HG03469 (cell line): ENCODE results near the gene TRIM26.
"Not testable (repeated sequence)": the region's sequence is repeated elsewhere in the genome, so short reads cannot be mapped to it uniquely, and the experiment has no call there.

Experiments
- ATAC-seq: cut with Tn5 transposase; IDR thresholded peaks from one replicate; pipeline ENCODE4 v1.9.1; 2021; ENCODE audit warnings: mild to moderate bottlenecking, moderate library complexity, moderate number of reproducible peaks; ENCODE audit not compliant: unreplicated experiment

Gene TRIM26

DNA sequence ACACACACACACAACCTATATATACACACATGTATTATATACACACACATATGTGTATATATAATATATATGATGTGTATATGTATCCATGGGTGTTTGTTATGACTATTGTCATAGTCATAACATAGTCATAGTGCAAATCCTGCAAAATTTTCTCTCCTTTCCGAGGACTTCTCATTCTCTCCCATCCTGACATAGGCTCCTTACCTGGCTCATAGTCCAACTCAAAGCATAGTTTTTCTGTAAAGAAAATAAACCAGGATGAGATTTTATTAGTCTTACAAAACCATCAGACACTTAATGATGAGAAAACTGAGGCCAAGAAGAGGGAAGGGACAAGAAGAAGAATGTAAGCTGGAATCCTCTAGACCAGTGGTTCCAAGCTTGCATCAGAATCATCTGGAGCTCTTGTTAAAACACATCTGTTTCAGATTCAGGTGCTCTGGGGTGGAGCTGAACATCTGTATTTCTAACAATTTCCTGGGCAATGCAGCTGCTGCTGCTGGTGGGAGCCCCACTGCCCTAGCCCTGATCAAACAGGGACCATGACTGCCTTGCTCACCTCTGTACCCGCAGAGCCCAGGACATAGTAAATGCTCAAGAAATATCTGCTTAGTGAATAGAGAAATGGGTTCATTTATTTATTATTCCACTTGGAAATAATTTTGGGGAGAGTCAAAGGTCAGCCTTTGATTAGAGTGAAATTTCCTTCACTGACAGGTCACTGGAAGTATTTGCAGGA is 57.5 kb downstream of the TRIM26 start:
- no peak for ATAC-seq

DNA sequence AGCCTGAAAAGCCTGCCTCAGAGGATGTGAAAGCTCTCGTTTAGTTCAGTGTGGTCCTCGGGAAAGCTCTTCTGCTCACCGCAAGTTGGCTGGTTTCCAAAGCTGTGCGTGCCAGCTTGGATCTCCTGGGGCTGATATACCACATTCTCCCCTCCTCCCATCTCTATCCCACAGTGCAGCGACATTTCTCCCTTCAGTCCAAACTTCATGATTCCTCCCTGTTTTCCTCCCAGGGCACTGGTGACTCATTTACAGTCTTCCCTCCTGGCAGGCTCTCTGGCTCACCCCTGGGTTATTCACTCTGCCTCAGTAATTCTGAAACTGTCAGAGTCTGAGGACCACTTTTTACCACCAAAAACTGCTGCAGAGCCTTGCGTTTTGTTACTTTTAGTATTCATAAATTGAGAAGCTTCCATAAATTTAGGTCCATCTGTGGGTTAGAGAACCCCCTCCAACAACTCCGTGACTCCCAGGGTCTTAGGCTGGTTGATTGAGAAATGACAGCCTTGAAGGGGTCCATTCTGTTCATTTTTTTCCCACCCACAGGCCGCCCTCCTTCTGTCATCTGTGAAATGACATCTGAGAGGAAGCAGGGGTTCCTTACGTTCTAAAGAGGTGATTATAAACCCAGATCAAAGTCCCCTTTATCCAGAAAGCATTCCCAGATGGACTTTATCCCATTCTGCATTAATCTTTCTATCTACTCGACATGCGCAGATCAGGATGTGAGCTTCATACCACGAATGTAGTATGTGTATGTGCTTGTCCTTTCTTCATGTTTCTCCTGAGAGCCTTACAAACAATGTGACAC is 58.3 kb downstream of the TRIM26 start:
- no peak for ATAC-seq

DNA sequence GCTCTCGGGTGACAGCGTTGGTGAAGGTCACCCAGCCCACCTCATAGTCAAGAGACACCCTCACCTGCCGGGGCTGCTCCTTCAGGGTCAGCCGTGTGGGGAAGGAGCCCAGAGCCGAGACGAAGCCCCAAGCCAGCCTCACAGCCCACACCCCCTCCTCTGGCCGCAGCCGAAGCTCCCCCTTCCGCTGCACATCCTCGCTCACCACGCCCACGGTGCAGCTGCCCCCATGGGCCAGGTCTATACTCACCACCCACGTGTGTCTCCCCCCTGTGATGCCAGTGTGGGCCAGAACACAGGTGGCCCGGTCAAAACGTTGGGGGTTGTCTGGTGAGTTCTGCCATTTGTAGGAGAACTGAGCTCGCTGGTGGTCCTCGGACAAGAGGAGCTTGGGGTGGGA is 59.1 kb downstream of the TRIM26 start:
- no peak for ATAC-seq

DNA sequence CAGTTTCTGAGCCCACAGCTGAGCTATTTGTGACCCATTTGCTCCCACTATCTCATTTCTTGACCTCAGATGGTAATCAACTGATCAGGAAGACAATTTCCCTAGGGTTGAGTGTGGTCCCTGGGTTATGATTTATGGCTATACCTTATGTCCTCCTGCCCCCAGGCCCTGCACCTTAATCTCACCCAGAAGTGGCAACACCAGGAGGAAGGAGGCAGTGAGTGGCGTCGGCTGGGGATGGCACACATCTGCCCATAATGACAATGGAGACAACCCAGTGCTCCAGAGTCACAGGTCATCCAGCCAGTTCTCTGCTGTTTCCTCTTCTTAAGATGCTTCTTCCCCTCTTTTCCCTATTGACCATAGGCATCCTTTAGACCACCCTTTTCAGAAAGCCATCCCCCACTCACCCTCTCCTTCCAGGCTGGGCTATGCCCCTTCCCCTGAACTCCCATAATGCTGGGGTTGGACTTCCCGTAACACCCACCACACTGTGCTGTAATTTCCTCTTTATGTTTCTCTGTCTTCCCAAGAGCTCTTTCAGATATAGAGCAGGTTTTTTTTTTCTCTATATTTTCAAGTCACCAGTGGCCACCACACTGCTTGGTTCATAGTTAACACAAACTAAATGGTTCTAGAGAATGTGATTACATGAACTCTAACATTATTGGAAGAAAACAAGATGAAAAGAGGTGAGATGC is 60.1 kb downstream of the TRIM26 start:
- ATAC-seq: no peak

DNA sequence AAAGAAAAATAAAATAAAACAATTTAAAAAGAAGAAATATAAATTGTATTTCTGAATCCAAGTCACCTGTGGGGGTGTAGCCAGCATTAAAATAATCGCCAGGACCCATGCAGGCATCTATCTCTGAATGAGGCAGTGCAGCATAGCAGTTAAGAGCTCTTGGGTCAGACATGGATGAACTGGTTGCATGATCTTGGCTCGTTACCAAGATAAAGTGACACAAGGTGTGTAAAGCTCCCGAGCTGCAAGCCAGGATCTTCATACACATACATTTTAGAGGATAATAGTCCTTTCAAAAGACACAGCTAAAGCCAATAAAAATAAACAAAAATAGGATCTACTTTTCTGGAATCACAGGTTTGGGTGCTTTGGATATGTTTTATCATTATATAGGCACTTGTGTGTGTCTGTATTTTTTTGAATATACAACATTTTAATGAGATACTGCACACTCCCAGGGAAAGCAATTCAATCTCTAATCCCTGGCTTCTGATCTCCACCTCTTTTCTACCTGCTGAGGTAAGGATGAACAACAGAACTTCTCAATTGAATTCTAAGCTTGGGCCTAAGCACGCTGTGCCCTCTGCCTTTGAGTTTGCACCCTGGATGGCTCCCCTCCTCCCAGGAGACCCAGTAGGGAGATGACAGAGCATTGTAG is 61.1 kb downstream of the TRIM26 start:
- ATAC-seq: no peak

DNA sequence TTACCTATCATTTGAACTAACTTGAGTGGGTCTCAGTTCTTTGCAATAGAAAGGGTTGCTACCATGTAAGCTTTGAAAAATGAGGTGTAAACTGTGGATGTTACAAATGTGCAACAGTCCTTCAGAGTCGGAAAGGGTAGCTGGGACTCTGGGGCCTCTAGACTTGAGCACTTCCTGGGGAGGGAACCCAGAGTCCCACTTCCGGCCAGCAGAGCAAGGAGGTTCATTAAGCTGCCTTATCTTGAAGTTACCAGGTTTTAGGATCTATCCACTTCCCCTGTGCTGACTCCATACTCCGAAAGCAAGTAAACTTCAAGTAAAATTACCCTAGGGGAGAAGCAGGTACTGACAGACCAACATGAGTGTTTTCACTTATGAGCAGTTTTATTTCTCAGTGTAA is 61.6 kb downstream of the TRIM26 start:
- no peak for ATAC-seq

DNA sequence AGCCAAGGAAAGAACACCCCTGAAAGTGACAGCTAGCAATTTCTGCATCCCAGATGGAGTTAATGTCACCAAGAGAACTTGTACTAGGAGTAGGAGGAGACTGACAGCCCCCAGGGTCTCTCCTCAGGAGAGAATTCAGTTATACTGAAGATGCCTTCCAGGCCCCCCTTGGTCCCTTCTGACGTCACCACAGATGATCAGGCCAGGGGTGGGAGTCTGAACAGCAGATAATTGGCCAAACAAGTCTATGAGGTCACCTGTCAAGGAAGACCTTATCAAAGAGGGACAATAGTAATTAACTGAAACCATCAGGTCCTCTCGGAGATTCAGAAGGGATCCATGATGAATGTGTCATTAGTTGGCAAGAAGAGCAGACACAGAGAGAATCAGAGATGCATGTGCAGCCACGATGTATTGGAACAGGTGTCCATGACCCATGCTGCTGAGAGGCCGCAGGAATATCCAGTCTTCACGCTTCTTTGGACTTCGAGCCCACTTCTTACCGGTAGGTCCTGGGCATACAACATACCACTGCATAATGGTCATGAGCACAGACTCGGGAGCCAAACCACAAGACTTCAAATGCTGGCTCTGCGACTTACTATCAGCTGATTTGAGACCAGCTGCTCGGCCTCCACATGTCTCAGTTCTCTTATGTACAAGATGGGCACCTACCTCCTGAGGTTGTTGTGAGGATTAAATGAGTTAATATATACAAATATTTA is 62.4 kb downstream of the TRIM26 start:
- ATAC-seq: no peak

DNA sequence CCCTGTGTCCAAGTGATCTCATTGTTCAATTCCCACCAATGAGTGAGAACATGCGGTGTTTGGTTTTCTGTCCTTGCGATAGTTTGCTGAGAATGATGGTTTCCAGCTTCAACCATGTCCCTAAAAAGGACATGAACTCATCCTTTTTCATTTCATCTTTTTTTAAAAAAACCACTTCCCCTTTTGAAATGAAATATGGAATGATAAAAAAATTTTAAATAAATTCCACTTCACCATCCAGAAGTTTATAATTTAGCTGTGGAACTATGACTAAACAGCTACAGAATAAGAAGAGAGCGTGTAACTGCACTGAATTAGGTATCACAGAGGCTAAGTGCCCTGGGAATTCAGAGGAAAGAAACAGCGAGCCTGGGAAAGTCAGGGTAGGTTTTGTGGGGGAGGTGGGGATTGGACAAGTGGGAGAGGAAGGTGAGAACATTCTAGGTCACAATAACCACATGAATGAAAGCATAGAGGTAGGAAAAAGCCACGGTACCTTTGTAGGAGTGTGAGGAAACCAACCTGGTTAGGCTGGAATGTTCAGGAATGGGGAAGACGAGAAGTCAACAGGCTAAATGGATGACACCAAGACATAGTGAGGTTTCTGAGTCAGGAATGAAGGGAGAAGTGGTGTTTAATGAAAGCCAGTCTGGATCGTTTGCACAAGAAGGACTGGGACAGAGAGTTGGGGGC is 63.2 kb downstream of the TRIM26 start:
- ATAC-seq: no peak

DNA sequence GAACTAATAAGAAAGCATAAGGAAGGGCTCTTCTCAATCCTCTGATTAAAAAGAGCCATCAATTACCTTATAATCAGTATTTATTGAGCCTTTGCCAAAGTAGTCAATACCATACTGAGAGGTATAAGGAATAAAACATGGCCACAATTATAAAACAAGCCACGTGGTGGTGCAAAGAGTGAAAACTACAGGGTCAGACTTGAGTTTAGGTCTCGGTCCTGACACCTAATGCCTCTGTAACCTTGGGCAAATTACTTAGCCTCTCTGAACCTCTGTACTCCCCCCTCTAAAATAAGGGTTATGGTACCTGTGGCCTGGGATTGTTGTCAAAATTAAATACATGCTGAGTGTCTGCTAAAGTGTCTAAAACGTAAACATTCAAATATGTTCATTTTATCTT is 64.0 kb downstream of the TRIM26 start:
- ATAC-seq: no peak

DNA sequence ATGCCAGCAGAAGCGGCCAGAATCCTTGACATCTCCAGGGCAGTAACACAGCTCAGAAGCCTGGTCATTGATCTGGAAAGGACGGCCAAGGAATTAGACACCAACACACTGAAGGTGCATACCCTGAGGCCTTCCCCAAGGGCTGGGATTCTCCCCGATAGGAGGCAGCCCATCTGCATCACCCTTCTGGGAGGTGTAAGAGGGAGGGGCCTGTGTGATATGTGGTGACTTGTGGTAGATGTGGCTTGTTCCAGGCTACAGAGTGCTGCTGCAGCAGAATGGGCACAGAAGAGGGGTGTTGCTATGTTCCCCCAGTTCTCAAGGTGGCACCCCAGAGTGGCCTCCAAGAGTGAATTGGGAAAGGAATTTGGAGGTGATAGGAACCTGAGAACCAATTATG is 66.1 kb downstream of the TRIM26 start:
- ATAC-seq: no peak

DNA sequence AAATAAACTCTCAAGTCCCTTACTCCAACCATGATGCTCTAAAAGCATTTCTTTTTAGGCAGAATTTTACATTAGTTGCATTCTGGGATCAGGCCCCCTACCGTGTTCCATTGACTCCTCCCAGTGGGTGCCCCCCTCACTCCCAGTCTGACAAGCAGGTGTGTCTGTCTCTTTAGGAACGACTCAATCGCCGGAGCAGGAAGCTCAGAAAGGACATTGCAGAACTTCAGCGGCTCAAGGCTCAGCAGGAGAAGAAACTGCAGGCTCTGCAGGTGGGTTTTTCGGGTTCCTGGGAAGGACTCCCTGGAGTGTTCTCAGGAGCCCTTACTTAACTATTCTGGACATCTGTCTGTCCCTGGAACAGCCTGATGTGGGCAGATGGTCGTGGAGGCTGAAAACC is 67.4 kb downstream of the TRIM26 start:
- no peak for ATAC-seq

DNA sequence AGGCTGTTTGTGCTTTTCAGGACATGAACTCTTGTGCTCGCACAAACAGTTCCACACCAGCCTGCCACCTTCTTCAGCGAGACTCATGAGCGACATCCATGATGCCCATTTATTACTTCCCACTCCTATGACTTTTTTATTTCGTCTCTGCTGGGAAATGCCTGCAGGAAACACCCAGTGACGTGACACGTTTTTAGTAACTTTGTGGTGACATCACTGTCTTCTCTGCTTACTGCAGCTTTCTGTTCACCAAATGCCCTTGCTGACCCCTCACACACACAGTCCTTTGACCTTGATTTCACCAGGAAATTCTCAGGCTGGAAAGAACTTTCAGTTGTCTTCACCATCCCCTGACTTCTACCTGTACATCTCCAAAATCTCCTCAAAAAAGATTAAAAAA is 68.4 kb downstream of the TRIM26 start:
- no peak for ATAC-seq

DNA sequence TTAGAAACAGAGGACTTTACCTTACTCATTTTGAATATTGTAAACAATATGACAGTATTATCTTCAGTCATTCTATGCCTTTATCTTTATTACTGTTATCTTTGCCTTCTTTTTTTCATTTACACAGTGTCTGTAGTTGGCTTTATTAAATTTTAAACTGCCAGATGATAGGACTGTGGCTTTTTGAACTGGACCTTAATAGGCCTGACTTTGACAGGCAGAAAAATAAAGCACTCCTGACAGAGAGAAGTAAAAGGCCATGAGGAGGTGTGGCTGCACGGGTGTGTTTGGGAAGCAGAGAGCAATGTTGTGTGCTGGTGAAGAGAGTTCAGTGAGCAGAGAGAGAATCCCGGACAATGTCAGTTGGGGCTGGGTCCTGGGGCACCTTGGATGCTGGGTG is 69.4 kb downstream of the TRIM26 start:
- ATAC-seq: no peak

DNA sequence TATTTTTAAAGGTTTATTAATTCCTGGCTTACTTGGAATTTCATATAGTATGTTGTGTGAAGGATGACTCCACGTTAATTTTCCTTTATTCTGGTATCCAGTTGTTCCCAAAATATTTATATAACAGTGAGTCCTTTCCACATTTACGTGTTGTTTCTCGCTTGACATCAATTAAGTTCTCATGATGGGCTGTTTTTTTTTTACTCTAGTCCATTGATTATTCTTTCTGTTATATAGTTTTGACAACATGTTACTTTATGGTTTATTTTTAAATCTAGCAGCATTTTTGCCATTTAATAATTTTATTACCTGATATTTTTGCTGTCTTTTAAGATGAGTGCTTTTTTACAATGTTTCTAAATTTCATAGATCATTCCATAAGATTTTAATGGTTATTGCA is 70.5 kb downstream of the TRIM26 start:
- no peak for ATAC-seq

DNA sequence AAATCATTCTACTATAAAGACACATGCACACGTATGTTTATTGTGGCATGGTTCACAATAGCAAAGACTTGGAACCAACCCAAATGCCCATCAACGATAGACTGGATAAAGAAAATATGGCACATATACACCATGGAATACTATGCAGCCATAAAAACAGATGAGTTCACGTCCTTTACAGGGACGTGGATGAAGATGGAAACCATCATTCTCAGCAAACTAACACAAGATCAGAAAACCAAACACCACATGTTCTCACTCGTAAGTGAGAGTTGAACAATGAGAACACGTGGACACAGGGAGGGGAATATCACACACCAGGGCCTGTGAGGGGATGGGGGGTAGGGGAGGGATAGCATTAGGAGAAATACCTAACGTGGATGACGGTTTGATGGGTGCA is 73.0 kb downstream of the TRIM26 start:
- not testable (repeated sequence) for ATAC-seq

DNA sequence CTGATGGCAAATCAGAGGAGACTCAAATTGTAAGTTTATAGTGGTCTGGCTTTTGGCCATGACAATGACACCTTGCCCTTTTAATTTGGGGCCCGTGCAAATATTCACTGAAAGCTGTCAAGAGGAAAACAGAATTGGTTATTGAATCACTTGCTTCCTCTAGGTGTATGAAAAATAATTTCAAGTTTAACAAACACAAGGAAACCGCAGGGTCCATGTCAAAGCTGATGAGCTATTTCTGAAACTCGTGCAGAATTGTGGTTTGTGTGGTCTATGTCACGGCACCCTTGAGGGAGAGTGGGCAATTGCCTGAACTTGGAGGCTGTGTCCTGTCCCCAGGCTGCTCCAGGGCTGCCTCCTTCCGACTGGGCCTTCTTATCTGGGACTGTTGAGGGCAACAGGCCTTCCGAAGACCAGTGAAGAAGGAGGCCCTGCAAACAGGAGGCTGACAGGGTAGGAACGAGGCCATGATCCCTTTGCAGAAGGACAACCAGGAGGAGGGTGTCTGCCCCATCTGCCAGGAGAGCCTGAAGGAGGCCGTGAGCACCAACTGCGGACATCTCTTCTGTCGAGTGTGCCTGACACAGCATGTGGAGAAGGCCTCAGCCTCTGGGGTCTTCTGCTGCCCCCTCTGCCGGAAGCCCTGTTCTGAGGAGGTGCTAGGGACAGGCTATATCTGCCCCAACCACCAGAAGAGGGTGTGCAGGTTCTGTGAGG is 76.5 kb downstream of the TRIM26 start:
- no peak for ATAC-seq

DNA sequence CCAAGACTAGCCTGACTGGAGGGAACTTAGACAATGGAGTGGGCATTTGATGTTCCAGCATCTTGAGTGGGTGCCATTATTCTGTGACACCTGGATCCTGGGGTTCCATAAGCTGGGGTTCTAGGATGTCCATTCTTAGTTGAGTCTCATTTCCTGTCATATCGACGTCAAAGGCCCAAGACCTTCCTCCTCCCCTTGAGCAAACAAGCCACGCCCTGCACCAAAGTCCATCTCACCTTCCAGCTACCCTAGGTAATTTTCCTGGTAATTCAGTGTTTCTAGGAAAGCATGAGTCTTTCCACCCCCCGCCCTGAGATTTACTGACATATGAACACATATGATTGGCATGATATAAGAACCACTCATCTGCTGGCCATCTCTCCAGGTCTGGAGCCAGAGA is 77.4 kb downstream of the TRIM26 start, which contains the start of gene TRIM40:
TRIM40 (plus strand) TSS at position 384 of the 400 bp plus-strand sequence. CDS start 897 bp downstream, outside the sequence.
- ATAC-seq: no peak

DNA sequence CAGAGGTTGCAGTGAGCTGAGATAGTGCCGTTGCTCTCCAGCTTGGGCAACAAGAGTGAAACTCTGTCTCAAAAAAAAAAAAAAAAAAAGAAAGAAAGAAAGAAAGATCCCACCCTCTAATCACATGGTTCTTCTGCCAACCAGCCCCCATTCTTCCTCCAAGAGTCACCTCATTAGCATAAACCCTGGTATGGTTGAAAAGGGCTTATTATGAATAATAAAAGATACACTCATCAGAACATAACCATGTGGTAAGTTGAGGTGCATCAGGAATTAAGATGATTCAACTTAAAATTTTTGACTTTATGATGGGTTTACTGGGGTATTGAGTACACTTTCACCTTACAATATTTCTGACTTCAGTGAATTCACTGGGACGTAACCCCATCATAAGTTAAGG is 78.1 kb downstream of the TRIM26 start:
- no peak for ATAC-seq
